ENCODE measurements around the gene BRI3BP. TPM values are rescaled to one million over a fixed set of nuclear protein-coding genes. Genes with fewer than 3 reads are reported as not detected.
A peak's percentile ranks its signal among the peaks of the same experiment; 100 is the strongest.

Gene BRI3BP
- total RNA-seq, 1 donor from 2014 or later, result 12.0 TPM

GRCh38 chr12:124956571-124956970 lies 36.9 kb upstream of the BRI3BP start:
- no peak for DNase-seq (ENCODE audit: low spot score, unreplicated experiment)
- Mint-ChIP-seq H3K4me3 (ENCODE audit: low read depth) (no peak overlapping the region), H3K27me3 (no peaks in the 10 kb centered on the region), H3K4me1 (ENCODE audit: low read depth) (no peaks in the 10 kb centered on the region), H3K36me3 (ENCODE audit: insufficient read depth) (peaks cover 11% of the 10 kb centered on the region), H3K27ac (no peak overlapping the region), H3K9me3 (ENCODE audit: low read depth) (no peaks in the 10 kb centered on the region)
- TF ChIP-seq, protein P1, sequence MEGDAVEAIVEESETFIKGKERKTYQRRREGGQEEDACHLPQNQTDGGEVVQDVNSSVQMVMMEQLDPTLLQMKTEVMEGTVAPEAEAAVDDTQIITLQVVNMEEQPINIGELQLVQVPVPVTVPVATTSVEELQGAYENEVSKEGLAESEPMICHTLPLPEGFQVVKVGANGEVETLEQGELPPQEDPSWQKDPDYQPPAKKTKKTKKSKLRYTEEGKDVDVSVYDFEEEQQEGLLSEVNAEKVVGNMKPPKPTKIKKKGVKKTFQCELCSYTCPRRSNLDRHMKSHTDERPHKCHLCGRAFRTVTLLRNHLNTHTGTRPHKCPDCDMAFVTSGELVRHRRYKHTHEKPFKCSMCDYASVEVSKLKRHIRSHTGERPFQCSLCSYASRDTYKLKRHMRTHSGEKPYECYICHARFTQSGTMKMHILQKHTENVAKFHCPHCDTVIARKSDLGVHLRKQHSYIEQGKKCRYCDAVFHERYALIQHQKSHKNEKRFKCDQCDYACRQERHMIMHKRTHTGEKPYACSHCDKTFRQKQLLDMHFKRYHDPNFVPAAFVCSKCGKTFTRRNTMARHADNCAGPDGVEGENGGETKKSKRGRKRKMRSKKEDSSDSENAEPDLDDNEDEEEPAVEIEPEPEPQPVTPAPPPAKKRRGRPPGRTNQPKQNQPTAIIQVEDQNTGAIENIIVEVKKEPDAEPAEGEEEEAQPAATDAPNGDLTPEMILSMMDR (IDR thresholded peaks at IDR 0.05; ENCODE audit: unreplicated experiment), result no peak

DNA sequence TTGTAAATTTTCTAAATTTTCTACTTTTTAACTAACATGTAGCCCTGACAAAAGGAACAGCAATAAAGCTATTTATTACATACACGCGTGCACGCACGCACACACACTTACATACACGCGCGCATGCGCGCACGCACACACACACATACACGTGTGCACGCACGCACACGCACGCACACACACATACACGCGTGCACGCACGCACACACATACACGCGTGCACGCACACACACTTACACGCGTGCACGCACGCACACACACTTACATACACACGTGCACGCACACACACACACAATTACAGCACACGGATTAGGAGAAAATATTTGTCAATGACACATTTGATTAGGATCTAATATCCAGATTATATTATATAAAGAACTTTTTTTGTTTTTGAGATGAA lies 32.4 kb upstream of the BRI3BP start:
- Mint-ChIP-seq H3K9me3 (ENCODE audit: low read depth) (no peaks in the 10 kb centered on the region), H3K36me3 (ENCODE audit: insufficient read depth) (peaks cover 17% of the 10 kb centered on the region), H3K27me3 (no peaks in the 10 kb centered on the region), H3K4me1 (ENCODE audit: low read depth) (no peaks in the 10 kb centered on the region), H3K27ac (no peak overlapping the region), H3K4me3 (ENCODE audit: low read depth) (no peak overlapping the region)
- TF ChIP-seq, protein P1 (IDR thresholded peaks at IDR 0.05; ENCODE audit: unreplicated experiment), result no peak
- DNase-seq (ENCODE audit: low spot score, unreplicated experiment), result no peak

DNA sequence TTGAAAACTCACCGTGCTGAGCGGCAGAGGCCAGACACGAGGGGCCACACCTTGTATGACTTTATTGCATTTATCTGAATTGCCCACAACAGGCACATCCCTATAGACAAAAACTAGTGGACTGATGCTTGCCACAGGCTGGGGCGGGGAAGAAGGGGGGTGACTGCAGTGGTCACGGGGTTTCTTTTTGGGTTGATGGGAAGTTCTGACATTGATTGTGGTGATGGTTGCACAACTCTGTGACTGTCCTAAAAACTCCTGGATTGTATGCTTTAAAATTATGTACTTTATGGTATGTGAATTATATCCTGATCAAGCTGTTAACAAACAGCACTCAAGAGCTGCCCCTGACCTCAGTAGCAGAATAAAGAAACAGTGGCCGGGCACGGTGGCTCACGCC lies 30.2 kb upstream of the BRI3BP start:
- Mint-ChIP-seq H3K27me3 (no peaks in the 10 kb centered on the region), H3K9me3 (ENCODE audit: low read depth) (no peaks in the 10 kb centered on the region), H3K4me3 (ENCODE audit: low read depth) (no peak overlapping the region), H3K27ac (no peak overlapping the region), H3K4me1 (ENCODE audit: low read depth) (no peaks in the 10 kb centered on the region), H3K36me3 (ENCODE audit: insufficient read depth) (peaks cover 17% of the 10 kb centered on the region)
- DNase-seq (ENCODE audit: low spot score, unreplicated experiment), result no peak
- TF ChIP-seq, protein P1 (IDR thresholded peaks at IDR 0.05; ENCODE audit: unreplicated experiment), result no peak

DNA sequence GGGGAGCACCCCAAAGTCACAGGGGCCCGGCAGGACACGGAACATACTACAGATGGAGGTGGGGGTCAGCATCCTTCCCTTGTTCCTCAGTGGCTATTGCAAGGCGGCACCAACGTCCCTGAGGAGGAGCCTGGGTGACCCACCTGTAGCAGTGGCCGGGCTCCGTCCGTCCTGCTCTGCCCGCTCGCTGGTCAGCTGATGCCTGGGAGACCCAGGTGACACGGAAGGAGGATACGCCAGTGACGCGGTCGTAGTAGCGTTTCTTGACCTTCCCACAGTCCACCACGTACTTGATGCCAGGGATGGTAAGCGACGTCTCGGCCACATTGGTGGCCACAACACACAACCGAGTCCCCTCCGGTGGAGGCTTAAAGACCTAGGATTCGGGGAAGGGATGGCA lies 29.2 kb upstream of the BRI3BP start:
- H3K4me1 Mint-ChIP-seq (ENCODE audit: low read depth), result no peaks in the 10 kb centered on the region
- TF ChIP-seq, protein P1 (IDR thresholded peaks at IDR 0.05; ENCODE audit: unreplicated experiment), result no peak
- no peaks in the 10 kb centered on the region for H3K9me3 Mint-ChIP-seq (ENCODE audit: low read depth)
- DNase-seq (ENCODE audit: low spot score, unreplicated experiment), result no peak
- H3K36me3 Mint-ChIP-seq (ENCODE audit: insufficient read depth), result peaks cover 17% of the 10 kb centered on the region
- H3K27me3 Mint-ChIP-seq, result no peaks in the 10 kb centered on the region
- no peak overlapping the region for H3K4me3 Mint-ChIP-seq (ENCODE audit: low read depth)
- no peak overlapping the region for H3K27ac Mint-ChIP-seq

DNA sequence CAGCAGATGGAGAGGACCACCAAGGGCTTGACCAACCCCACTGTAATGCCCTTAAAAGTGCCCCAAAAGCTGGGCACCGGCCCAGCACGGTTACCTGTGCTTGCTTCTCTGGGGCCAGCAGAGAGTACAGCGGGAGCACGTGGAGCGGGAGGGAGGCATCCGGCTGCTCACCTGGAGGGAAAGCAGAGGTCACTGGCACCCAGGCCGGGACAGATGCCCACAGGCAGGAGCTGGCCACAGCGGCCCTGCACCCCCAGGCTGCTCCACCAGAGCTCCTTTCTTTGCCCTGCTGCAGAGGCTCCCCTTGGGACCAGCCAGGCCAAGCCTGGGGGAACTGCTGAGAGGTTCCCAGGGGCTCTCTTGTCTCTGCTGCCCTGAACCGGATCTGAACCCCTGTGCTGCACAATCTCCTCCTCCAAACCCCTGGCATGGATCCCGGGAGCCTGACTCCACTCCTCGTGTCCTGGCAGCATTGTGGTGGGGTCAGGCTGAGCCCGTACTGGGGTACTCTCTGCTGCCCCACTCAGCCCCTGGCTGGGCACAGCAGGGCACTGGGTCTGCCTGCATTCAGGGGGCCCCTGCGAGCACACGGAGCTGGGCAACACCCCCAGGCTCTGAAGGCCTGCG lies 28.5 kb upstream of the BRI3BP start:
- TF ChIP-seq, protein P1 (IDR thresholded peaks at IDR 0.05; ENCODE audit: unreplicated experiment), result no peak
- no peak overlapping the region for H3K4me3 Mint-ChIP-seq (ENCODE audit: low read depth)
- H3K36me3 Mint-ChIP-seq (ENCODE audit: insufficient read depth), result peaks cover 17% of the 10 kb centered on the region
- no peak for DNase-seq (ENCODE audit: low spot score, unreplicated experiment)
- no peaks in the 10 kb centered on the region for H3K9me3 Mint-ChIP-seq (ENCODE audit: low read depth)
- H3K4me1 Mint-ChIP-seq (ENCODE audit: low read depth), result no peaks in the 10 kb centered on the region
- H3K27ac Mint-ChIP-seq, result peak overlapping the region; percentile 24
- no peaks in the 10 kb centered on the region for H3K27me3 Mint-ChIP-seq

All from progenitor cell of endocrine pancreas (in vitro differentiated cells).